Keratinocyte (primary cell): Measurements from ENCODE around the gene TOP1.

Experiments
- CTCF ChIP-seq, 3 experiments: IDR thresholded peaks in 1 of 3; conservative IDR thresholded peaks in 1 of 3; optimal IDR thresholded peaks in 1 of 3; 2 replicates in 2 of 3; 3 replicates in 1 of 3; pipeline versions ENCODE3 to v1.5.1; 2011; ENCODE audit warnings: low read length in 3 of 3, mild to moderate bottlenecking in 3 of 3, moderate library complexity in 2 of 3, control low read depth in 1 of 3, inconsistent platforms in 1 of 3; ENCODE audit not compliant: insufficient read depth in 2 of 3; ENCODE audit errors: extremely low read depth in 1 of 3
- EZH2 ChIP-seq: IDR thresholded peaks from one replicate; pipeline ENCODE4 v1.6.1; 2012; ENCODE audit warnings: inconsistent platforms, mild to moderate bottlenecking, low read length, moderate library complexity

GRCh38 chr20:41078329-41078728, 49.7 kb downstream of the TOP1 start:
- TF ChIP-seq CTCF (optimal IDR thresholded peaks at IDR 0.05 in 1 of 3, IDR thresholded peaks at IDR 0.05 in 1 of 3, conservative IDR thresholded peaks at IDR 0.05 in 1 of 3; ENCODE audit: extremely low read depth in 1 of 3, insufficient read depth in 2 of 3, low read length in 3 of 3): peak in 2 of 3 experiments; percentile 29 to 36
- TF ChIP-seq EZH2: no peak
